GM23248 (cell line): ENCODE measurements around the gene CROCC2.

Experiments
- EZH2 ChIP-seq: fragments of 200-600 bp; sonication (generic); IDR thresholded peaks from 2 replicates; pipeline ENCODE4 v1.6.1; 2018; ENCODE audit warnings: antibody characterized with exemption, mild to moderate bottlenecking; ENCODE audit not compliant: insufficient read depth, poor library complexity, severe bottlenecking
- EZH2phosphoT487 ChIP-seq: fragments of 200-600 bp; sonication (generic); IDR thresholded peaks from 2 replicates; pipeline ENCODE4 v1.6.1; 2018; ENCODE audit warnings: antibody characterized with exemption, moderate library complexity, mild to moderate bottlenecking, low read depth; ENCODE audit not compliant: insufficient read depth

DNA sequence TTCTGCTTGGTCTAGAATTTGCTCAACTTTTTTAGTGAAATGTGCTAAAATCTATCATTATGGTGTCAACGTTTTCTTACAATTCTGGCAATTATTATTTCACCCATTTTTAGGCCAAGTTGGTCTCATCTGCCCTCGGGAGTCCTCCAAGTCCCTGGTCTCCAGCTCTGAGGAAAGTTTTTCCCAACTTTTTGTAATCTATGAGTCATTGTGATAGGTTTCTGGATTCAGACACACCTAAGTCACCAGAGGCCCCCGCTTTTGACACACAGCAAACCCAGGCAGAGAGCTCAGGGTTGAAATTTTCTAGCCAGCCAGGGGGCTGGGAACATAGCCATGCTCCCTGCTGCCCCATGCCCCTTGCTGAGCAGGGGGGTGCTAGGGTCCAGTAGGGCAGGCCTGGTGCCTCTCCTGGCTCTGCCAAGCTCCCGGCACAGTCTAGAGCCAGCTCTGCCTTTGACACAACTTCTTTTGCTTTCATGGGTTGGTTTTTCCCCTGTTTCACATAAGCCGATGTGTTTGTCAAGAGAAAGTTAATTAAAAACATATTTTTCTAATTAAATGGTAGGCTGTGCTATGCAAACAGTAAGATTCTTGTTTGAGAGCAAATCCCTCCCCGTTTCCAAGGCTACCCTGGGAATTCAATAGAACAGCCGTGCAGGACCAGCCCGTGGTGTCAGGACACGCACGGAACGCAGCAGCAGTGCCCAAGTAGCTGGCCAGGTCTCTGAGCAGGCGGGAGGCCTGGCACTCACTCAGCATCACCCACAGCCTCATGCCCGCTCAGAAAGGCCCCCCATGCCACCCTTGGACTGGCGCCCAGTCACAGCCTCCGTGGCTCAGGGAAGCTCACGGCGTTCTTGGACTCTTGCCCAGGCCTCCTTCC lies 66.7 kb downstream of the CROCC2 start:
- TF ChIP-seq EZH2 (no peak), EZH2phosphoT487 (no peak)
